T-cell (primary cell): ENCODE results near the gene SIPA1L3. TPM values are rescaled to one million over a fixed set of nuclear protein-coding genes. Genes with fewer than 3 reads are reported as not detected.

Source experiments
- ATAC-seq, 4 experiments: fragments of 200-7000 bp in 3 of 4; fragments of 150-1000 bp in 1 of 4; cut with Tn5 transposase; replicated peaks in 1 of 4; 1 replicate in 3 of 4; 2 replicates in 1 of 4; pipeline ENCODE4 v1.10.0; 2021; ENCODE audit warnings: moderate library complexity in 3 of 4, mild to moderate bottlenecking in 2 of 4, moderate number of reproducible peaks in 1 of 4
- CTCF ChIA-PET, 2 donors: fragments of 300-600 bp; sonication (Branson Sonifier 250); formaldehyde crosslinking; loops; one replicate each; lab custom pipeline; 2022; ENCODE audit warnings: antibody characterized with exemption in 2 of 2; lab: Charles Lee
- POLR2A ChIA-PET, 2 donors: fragments of 300-600 bp; sonication (Branson Sonifier 250); formaldehyde crosslinking; loops; one replicate each; lab custom pipeline; 2022; ENCODE audit warnings: antibody characterized with exemption in 2 of 2; lab: Charles Lee
- DNase-seq, 35 experiments: peaks; one replicate each; pipeline versions ENCODE4 v3.0.0 to v3.0.0-alpha.2; 2013 to 2023
- H3K27ac ChIP-seq: one replicate; pipeline ENCODE4 v1.5.1; 2013; ENCODE audit warnings: low read length
- H3K27me3 ChIP-seq, 2 experiments: replicated peaks in 1 of 2; 1 replicate in 1 of 2; 2 replicates in 1 of 2; pipeline versions ENCODE4 v1.6.1 to v1.7.0; 2013; ENCODE audit warnings: low read length in 1 of 2, mixed read lengths in 1 of 2; ENCODE audit not compliant: control insufficient read depth in 2 of 2, insufficient read depth in 2 of 2; ENCODE audit errors: extremely low read depth in 1 of 2
- H3K36me3 ChIP-seq, 2 donors: 1 replicate in 1 of 2; 2 replicates in 1 of 2; pipeline versions ENCODE4 v1.6.1 to v1.7.0; 2013; ENCODE audit warnings: low read length in 1 of 2; ENCODE audit not compliant: control insufficient read depth in 2 of 2, insufficient read depth in 1 of 2; ENCODE audit errors: extremely low read depth in 1 of 2
- H3K4me1 ChIP-seq, 2 experiments: 1 replicate in 1 of 2; 2 replicates in 1 of 2; pipeline versions ENCODE4 v1.6.1 to v1.7.0; 2013; ENCODE audit warnings: low read length in 2 of 2, mixed read lengths in 1 of 2; ENCODE audit not compliant: insufficient read depth in 2 of 2, control insufficient read depth in 1 of 2; ENCODE audit errors: extremely low read depth in 1 of 2
- H3K4me3 ChIP-seq, 2 donors: 1 replicate in 1 of 2; 2 replicates in 1 of 2; pipeline versions ENCODE4 v1.5.1 to v1.7.0; 2013; ENCODE audit warnings: mild to moderate bottlenecking in 2 of 2, low read length in 1 of 2, moderate library complexity in 1 of 2; ENCODE audit not compliant: control insufficient read depth in 1 of 2; ENCODE audit errors: extremely low read depth in 1 of 2
- H3K9me3 ChIP-seq: 2 replicates; pipeline ENCODE4 v1.7.0; 2013
- H3K27ac Mint-ChIP-seq, 2 donors: one replicate each; pipeline ENCODE4 v1.8.0; 2020 to 2021; ENCODE audit warnings: mild to moderate bottlenecking in 2 of 2, mixed read lengths in 2 of 2
- H3K27me3 Mint-ChIP-seq, 2 donors: one replicate each; pipeline ENCODE4 v1.8.0; 2021 to 2022; ENCODE audit warnings: mixed read lengths in 2 of 2
- H3K36me3 Mint-ChIP-seq: one replicate; pipeline ENCODE4 v1.8.0; 2021; ENCODE audit warnings: mixed read lengths
- H3K4me1 Mint-ChIP-seq, 3 donors: one replicate each; pipeline ENCODE4 v1.8.0; 2020 to 2022; ENCODE audit warnings: mixed read lengths in 3 of 3, mild to moderate bottlenecking in 1 of 3
- H3K4me3 Mint-ChIP-seq, 3 donors: one replicate each; pipeline ENCODE4 v1.8.0; 2020 to 2022; ENCODE audit warnings: mild to moderate bottlenecking in 3 of 3, mixed read lengths in 3 of 3, moderate library complexity in 3 of 3
- H3K9me3 Mint-ChIP-seq, 3 donors: one replicate each; pipeline ENCODE4 v1.8.0; 2020 to 2022; ENCODE audit warnings: mixed read lengths in 3 of 3
- WGBS: methylation state at CpG from one replicate; pipeline ENCODE4 v1.1.5; 2013; ENCODE audit warnings: missing lambda C conversion rate; ENCODE audit not compliant: insufficient coverage; 5-methylcytosine and 5-hydroxymethylcytosine counted together
- total RNA-seq, 35 experiments: library from RNA in 6 of 35; stranded (reverse) in 6 of 35; fragments of 120-200 nt in 1 of 35; gene quantifications; one replicate each; pipeline versions ENCODE4 v1.2.1 to v1.2.4 and lab custom pipeline; 2013 to 2026

The SIPA1L3 gene
- total RNA-seq, 5 donors from 2014 or later (not counting 1 experiment from before 2014, with no cell fraction given) = 26.2 to 40.6 (median 35.5) TPM

- Mint-ChIP-seq H3K4me3 (no peak overlapping the region), H3K36me3 (peaks cover 1% of the 10 kb centered on the region), H3K27ac (peak overlapping the region in 1 of 2 donors; percentile 27), H3K4me1 (peaks cover 30 to 34% (median 32%) of the 10 kb centered on the region in 3 donors), H3K27me3 (no peaks in the 10 kb centered on the region), H3K9me3 (no peaks in the 10 kb centered on the region)
- POLR2A ChIA-PET = no interaction called here
- H3K4me1 ChIP-seq = peaks cover 2 to 14% of the 10 kb centered on the region in 2 experiments
- no peak overlapping the region for H3K27ac ChIP-seq
- CTCF ChIA-PET = interaction anchor here in 1 of 2 donors (0.7 kb wide), 1 partner anchor 555 kb away, joined by 7 read pairs; no protein-coding TSS in a partner anchor
- H3K27me3 ChIP-seq = no peaks in the 10 kb centered on the region
- ATAC-seq (no peak), DNase-seq (no peak)
- peaks cover 0 to 2% of the 10 kb centered on the region in 2 donors for H3K36me3 ChIP-seq
- no peaks in the 10 kb centered on the region for H3K9me3 ChIP-seq
- WGBS = 80% methylated on average over 11 of the region's 13 CpGs
- no peak overlapping the region for H3K4me3 ChIP-seq
These were observed 82.0 kb downstream of the SIPA1L3 start for GRCh38 chr19:37988758-37989635.

GRCh38 chr19:37989855-37990254, 82.8 kb downstream of the SIPA1L3 start:
- peaks cover 2 to 14% of the 10 kb centered on the region in 2 experiments for H3K4me1 ChIP-seq
- ChIA-PET POLR2A (no interaction called here), CTCF (no interaction called here)
- H3K4me3 ChIP-seq = no peak overlapping the region
- no peaks in the 10 kb centered on the region for H3K9me3 ChIP-seq
- Mint-ChIP-seq H3K27ac (no peak overlapping the region), H3K4me1 (peaks cover 24 to 31% (median 27%) of the 10 kb centered on the region in 3 donors), H3K4me3 (no peak overlapping the region), H3K9me3 (no peaks in the 10 kb centered on the region), H3K27me3 (no peaks in the 10 kb centered on the region), H3K36me3 (peaks cover 9% of the 10 kb centered on the region)
- WGBS = no CpG with 5 or more reads among the region's 7 CpGs
- ATAC-seq (no peak), DNase-seq (no peak)
- no peak overlapping the region for H3K27ac ChIP-seq
- no peaks in the 10 kb centered on the region for H3K27me3 ChIP-seq
- H3K36me3 ChIP-seq = peaks cover 0 to 2% of the 10 kb centered on the region in 2 donors

GRCh38 chr19:37990362-37990761, 83.4 kb downstream of the SIPA1L3 start:
- Mint-ChIP-seq H3K36me3 (peaks cover 14% of the 10 kb centered on the region), H3K4me1 (peaks cover 21 to 31% (median 27%) of the 10 kb centered on the region in 3 donors), H3K27ac (no peak overlapping the region), H3K9me3 (no peaks in the 10 kb centered on the region), H3K4me3 (no peak overlapping the region), H3K27me3 (no peaks in the 10 kb centered on the region)
- H3K27me3 ChIP-seq = no peaks in the 10 kb centered on the region
- no peak overlapping the region for H3K27ac ChIP-seq
- ATAC-seq = no peak
- DNase-seq = no peak
- no peaks in the 10 kb centered on the region for H3K9me3 ChIP-seq
- H3K4me1 ChIP-seq = peaks cover 2 to 14% of the 10 kb centered on the region in 2 experiments
- H3K36me3 ChIP-seq = peaks cover 0 to 2% of the 10 kb centered on the region in 2 donors
- ChIA-PET POLR2A (no interaction called here), CTCF (no interaction called here)
- WGBS = 94% methylated on average over 10 of the region's 10 CpGs
- H3K4me3 ChIP-seq = no peak overlapping the region

DNA sequence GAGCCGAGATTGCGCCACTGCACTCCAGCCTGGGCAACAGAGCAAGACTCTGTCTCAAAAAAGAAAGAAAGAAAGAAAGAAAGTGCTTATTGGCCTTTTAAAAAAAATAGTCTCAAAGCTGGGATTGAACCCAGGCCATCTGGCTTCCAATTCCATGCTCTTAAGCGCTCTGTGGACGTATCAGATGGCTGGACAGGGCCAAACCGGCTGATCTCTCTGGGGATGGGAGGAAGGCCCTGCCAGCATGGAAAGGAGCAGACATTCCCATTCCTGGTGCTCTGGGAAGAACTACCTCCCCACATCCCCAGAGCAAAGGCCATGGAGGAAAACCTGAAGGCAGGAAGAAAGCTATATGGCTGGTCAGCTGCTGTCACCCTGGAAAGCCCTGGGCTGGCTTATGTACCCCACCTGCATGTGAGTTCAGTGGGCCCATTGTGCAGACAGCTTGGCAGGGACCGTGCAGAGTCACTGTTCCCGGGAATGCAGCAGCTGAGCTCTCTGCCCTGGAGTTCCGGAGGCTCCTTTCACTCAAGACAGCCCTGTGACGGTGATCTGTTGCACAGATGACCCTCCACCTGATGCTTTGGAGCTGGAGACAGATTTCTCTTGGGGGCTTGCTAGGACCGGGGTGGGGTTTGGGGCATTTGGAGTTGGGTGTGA, 84.3 kb downstream of the SIPA1L3 start:
- H3K27ac ChIP-seq = no peak overlapping the region

DNA sequence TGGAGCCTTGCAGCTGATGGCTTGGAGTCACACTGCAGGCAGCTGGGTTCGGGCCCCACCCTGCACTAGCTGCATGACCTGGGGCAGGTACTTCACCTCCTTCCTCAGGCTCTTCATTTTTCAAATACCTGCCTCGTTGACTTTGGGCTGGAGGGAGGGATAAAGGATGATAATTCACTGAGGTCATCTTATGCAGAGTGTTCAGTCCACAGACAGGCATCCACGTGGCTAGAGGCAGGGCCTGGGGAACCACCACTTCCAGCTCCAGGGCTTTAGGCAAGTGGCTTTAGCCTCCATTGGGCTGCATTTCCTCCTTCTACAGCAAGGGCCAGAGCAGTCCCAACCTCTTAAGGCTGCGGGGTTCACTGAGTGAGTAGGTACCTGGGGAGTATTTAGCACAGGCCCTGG, 84.8 kb downstream of the SIPA1L3 start:
- ChIA-PET POLR2A (no interaction called here), CTCF (interaction anchor here in 1 of 2 donors (0.6 kb wide), 1 partner anchor 790 kb away, joined by 5 read pairs; no protein-coding TSS in a partner anchor)
- H3K36me3 ChIP-seq = peaks cover 0 to 2% of the 10 kb centered on the region in 2 donors
- H3K27me3 ChIP-seq = no peaks in the 10 kb centered on the region
- no peaks in the 10 kb centered on the region for H3K9me3 Mint-ChIP-seq
- no peaks in the 10 kb centered on the region for H3K4me1 ChIP-seq
- no peak overlapping the region for H3K4me3 Mint-ChIP-seq
- no peak overlapping the region for H3K4me3 ChIP-seq
- DNase-seq = no peak
- H3K27ac ChIP-seq = no peak overlapping the region
- H3K9me3 ChIP-seq = no peaks in the 10 kb centered on the region
- peaks cover 8 to 24% (median 14%) of the 10 kb centered on the region in 3 donors for H3K4me1 Mint-ChIP-seq
- H3K27ac Mint-ChIP-seq = no peak overlapping the region
- H3K27me3 Mint-ChIP-seq = no peaks in the 10 kb centered on the region
- 100% methylated on average over 1 of the region's 4 CpGs for WGBS
- ATAC-seq = no peak
- H3K36me3 Mint-ChIP-seq = peaks cover 17% of the 10 kb centered on the region

More for the DNA sequence above, 84.3 kb downstream of the SIPA1L3 start:
- ATAC-seq (no peak), DNase-seq (no peak)
- Mint-ChIP-seq H3K27ac (no peak overlapping the region), H3K9me3 (no peaks in the 10 kb centered on the region), H3K27me3 (no peaks in the 10 kb centered on the region), H3K36me3 (peaks cover 17% of the 10 kb centered on the region), H3K4me3 (no peak overlapping the region), H3K4me1 (peaks cover 13 to 28% (median 19%) of the 10 kb centered on the region in 3 donors)
- Histone ChIP-seq H3K36me3 (peaks cover 0 to 2% of the 10 kb centered on the region in 2 donors), H3K4me3 (no peak overlapping the region), H3K27me3 (no peaks in the 10 kb centered on the region), H3K4me1 (peaks cover 0 to 5% of the 10 kb centered on the region in 2 experiments), H3K9me3 (no peaks in the 10 kb centered on the region)
- ChIA-PET POLR2A (no interaction called here), CTCF (interaction anchor here in 1 of 2 donors (0.5 kb wide), 1 partner anchor 160 kb away, joined by 15 read pairs; no protein-coding TSS in a partner anchor)
- 93% methylated on average over 6 of the region's 10 CpGs for WGBS

DNA sequence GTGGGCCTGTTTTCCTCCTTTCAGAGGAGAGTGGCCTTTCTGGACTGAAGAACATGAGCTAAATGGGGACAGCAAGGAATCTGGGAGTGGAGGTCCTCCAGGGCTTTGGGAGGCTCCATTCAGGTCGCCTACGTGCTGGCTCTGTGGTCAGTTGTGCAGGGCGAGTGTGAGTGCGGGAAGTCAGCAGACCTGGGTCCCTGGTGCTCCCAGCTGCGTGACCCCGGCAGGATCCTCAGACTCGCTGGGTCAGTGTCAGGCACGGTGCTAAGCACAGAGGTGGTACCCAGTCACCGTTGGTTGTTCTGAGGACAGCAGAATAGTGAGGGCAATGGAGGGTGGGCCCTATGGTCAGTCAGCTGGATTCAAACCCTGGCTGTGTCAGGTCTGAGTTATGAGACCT, 85.8 kb downstream of the SIPA1L3 start:
- Histone ChIP-seq H3K9me3 (no peaks in the 10 kb centered on the region), H3K4me3 (no peak overlapping the region), H3K4me1 (no peaks in the 10 kb centered on the region), H3K27me3 (no peaks in the 10 kb centered on the region), H3K36me3 (peaks cover 0 to 2% of the 10 kb centered on the region in 2 donors), H3K27ac (no peak overlapping the region)
- peaks cover 8 to 22% (median 14%) of the 10 kb centered on the region in 3 donors for H3K4me1 Mint-ChIP-seq
- 96% methylated on average over 8 of the region's 9 CpGs for WGBS
- no peaks in the 10 kb centered on the region for H3K27me3 Mint-ChIP-seq
- ChIA-PET POLR2A (no interaction called here), CTCF (interaction anchor here (0.6 kb wide), 2 partner anchors 28 to 789 kb away, joined by 5 read pairs; no protein-coding TSS in a partner anchor)
- H3K27ac Mint-ChIP-seq = no peak overlapping the region
- ATAC-seq (no peak), DNase-seq (no peak)
- no peak overlapping the region for H3K4me3 Mint-ChIP-seq
- peaks cover 17% of the 10 kb centered on the region for H3K36me3 Mint-ChIP-seq
- H3K9me3 Mint-ChIP-seq = no peaks in the 10 kb centered on the region
